Gastroesophageal sphincter (tissue), 3 donors: ENCODE data around the gene PHOX2B.

Experiments
- POLR2A ChIP-seq, 2 donors: fragments of 450-650 bp; IDR thresholded peaks; one replicate each; pipeline ENCODE4 v1.6.1; 2017; ENCODE audit warnings: antibody characterized with exemption in 2 of 2, mild to moderate bottlenecking in 2 of 2, moderate library complexity in 1 of 2
- POLR2AphosphoS5 ChIP-seq: sonication (generic); formaldehyde crosslinking; IDR thresholded peaks from one replicate; pipeline ENCODE4 v1.6.1; 2017; ENCODE audit warnings: antibody characterized with exemption
- TF ChIP-seq, protein P1 (sequence below), 4 experiments: fragments of 200-600 bp in 2 of 4; fragments of 450-650 bp in 2 of 4; sonication (generic) in 1 of 4; IDR thresholded peaks; one replicate each; pipeline ENCODE4 v1.5.1; 2017 to 2019; ENCODE audit warnings: antibody characterized with exemption in 4 of 4, mild to moderate bottlenecking in 2 of 4, moderate library complexity in 2 of 4

DNA sequence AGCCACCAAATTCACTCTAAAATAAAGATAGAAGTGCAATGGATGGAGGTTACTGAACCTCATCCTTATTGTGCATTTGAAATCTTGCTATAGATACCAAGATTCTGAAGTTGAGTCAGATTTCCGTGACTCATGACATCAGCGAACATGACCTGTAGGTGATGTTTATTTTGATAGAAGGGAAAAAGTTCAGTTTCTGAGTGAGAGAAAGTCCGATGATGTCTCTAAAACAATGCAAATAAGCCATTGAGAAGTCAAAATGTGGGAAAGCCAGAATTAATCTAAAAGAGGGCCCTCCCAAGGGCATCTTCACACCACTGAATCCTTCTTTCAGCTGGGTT lies 20.0 kb downstream of the PHOX2B start:
- TF ChIP-seq, protein P1, sequence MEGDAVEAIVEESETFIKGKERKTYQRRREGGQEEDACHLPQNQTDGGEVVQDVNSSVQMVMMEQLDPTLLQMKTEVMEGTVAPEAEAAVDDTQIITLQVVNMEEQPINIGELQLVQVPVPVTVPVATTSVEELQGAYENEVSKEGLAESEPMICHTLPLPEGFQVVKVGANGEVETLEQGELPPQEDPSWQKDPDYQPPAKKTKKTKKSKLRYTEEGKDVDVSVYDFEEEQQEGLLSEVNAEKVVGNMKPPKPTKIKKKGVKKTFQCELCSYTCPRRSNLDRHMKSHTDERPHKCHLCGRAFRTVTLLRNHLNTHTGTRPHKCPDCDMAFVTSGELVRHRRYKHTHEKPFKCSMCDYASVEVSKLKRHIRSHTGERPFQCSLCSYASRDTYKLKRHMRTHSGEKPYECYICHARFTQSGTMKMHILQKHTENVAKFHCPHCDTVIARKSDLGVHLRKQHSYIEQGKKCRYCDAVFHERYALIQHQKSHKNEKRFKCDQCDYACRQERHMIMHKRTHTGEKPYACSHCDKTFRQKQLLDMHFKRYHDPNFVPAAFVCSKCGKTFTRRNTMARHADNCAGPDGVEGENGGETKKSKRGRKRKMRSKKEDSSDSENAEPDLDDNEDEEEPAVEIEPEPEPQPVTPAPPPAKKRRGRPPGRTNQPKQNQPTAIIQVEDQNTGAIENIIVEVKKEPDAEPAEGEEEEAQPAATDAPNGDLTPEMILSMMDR (IDR thresholded peaks at IDR 0.05) = no peak
- TF ChIP-seq POLR2AphosphoS5 (no peak), POLR2A (IDR thresholded peaks at IDR 0.05) (no peak)
